GM18517 (cell line): ENCODE measurements around the gene TSPAN15.
"Not testable (repeated sequence)": the region's sequence is repeated elsewhere in the genome, so short reads cannot be mapped to it uniquely, and the experiment has no call there.

Source experiments
- ATAC-seq: cut with Tn5 transposase; IDR thresholded peaks from one replicate; pipeline ENCODE4 v1.9.1; 2021; ENCODE audit warnings: mild to moderate bottlenecking, moderate library complexity; ENCODE audit not compliant: unreplicated experiment

Gene TSPAN15

DNA sequence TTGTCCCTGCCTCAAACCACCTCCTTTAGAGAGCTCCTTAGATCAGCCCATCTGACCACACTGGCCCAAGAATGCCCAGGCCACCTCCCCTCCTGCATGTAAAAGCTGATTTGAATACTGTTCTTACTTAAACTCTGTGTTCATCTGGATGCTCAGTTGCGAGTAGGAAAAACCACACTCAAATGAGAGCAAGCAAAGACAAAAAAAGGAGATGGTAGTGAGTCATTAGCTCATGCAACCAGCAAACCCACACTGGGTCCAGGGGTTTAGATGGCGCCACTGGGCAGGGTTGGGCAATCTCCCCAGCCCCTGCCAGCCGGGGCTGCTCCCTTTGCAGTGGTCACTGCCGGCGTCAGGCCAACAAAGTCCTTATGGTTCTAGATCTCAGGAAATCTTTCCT is 32.7 kb downstream of the TSPAN15 start:
- no peak for ATAC-seq

DNA sequence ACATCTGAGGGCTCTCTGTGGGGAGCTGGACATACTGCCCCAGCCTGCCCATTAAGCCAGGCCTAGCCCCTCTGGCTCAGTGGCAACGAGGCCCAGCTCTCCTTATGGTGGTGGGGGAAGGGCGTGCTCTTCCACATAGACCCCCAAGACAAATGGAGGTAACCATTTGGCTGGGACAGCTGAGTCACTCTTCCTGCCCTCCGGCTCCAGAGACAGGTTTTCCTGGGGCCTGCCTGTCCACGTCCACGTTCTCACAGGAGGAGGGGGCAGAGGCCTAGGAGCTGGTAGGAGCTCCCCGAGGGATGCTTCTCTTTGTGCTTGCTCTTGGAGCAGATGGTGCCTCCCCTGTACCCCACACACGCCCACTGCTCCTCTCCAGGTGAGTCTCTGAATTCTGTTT is 33.5 kb downstream of the TSPAN15 start:
- ATAC-seq, result no peak

DNA sequence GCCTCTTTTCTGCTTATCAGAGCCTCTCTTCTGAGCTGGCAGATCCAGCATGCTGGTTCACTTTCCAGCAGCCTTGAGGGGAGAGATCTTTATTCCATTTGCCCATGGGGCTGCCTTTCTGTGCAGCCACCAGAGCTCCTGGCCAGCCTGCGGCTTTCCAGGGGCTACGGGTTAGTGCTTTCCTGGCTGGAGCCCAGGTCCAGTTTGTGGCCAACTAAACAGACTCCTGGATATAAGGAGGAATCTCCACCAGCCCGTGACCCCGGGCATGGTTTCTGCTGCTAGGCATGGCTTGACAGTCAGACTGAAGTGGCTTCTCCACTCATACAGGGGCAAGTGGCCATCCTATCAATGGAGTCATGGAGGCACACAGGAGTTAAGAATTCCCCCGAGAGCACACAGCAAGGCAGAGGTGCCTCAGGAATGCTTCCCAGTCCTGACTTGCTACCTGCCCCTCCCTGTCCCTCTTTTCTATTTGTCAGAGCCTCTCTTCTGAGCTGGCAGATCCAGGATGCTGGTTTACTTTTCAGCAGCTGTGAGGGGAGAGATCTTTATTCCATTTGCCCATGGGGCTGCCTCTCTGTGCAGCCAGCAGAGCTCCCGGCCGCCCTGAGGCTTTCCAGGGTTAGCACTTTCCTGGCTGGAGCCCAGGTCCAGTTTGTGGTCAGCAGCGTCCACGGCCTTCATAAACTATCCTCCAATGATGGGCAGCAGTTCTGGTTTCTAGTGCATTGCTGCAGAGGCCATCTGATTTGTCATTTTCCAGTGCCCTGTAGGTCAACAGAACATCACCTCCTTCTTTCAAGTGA is 35.9 kb downstream of the TSPAN15 start:
- no peak for ATAC-seq

DNA sequence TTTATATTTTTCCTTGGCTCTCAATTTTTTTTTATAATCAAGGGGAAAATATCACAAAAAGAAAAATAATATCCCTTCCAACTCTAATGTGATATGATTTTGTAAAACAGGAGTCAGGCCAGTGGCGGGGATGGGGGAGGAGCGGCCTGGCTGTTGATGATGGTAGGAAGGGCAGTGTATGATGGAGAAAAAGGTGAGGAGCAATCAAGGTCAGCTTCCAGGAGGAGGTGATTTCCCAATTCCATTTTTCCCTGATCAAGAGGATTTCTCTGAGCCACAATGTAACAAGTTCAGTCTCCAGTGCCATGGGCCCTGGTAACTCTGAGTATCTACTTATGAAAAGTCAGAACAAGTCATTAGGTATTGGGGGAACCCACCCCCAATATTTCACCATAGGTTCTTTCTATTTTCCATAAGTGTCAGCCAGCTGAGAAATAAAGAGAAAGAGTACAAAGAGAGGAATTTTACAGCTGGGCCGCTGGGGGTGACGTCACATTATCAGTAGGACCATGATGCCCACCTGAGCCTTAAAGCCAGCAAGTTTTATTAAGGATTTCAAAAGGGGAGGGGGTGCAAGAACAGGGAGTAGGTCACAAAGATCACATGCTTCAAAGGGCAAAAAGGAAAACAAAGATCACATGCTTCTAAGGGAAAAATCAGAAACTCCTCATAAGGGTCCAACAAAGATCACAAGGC is 37.0 kb downstream of the TSPAN15 start:
- not testable (repeated sequence) for ATAC-seq

DNA sequence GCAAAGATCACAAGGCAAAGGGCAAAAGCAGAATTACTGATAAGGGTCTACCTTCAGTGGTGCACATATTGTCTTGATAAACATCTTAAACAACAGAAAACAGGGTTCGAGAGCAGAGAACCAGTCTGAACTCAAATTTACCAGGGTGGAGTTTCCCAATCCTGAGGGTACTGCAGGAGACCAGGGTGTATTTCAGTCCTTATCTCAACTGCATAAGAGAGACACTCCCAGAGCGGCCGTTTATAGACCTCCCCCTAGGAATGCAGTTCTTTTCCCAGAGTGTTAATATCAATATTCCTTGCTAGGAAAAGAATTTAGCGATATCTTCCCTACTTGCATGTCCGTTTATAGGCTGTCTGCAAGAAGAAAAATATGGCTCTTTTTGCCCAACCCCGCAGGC is 37.6 kb downstream of the TSPAN15 start:
- not testable (repeated sequence) for ATAC-seq

DNA sequence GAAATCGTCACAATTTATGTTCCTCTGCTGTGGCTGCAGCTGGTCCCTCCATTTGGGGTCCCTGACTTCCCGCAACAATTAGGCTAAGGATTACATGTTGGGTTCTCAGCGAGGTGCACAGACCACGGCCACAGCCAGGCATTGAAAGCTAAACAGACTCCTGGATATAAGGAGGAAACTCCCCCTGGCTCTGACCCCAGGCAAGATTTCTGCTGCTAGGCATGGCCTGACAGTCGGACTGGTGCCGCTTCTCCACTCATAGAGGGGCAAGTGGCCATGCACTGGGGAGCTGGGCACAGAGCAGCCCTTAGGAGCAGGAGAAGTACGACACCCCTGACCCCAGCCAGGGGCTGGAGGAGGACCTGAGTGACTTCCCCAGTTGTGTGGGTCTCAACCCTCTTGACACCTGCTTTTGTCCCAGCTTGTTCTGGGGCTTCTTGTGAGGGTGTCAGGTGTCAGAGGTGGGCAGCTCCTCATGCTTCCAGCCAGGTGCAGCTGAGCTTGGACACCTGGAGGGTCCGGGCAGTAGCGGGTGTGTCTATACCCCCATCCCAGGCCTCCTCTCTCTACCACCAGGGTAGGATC is 38.3 kb downstream of the TSPAN15 start:
- no peak for ATAC-seq

DNA sequence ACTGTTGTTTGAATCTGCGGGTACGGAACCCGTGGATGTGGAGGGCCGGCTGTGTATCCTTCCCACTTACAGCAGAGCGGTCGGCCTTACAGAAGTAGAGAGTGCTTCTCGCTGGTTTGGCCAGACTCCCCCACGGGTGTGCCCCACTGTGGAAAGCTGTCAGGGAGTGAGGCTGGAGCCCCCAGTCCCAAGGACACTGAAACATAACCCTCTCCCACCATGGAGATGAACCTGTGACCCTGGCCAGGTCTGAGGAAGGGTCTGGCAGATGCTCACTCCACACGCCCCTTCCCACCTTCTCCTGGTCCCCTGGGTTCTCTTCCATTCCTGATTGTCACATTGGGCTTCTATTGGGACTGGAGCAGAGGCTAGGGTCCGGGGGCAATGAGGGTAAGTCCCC is 39.6 kb downstream of the TSPAN15 start:
- ATAC-seq, result no peak

DNA sequence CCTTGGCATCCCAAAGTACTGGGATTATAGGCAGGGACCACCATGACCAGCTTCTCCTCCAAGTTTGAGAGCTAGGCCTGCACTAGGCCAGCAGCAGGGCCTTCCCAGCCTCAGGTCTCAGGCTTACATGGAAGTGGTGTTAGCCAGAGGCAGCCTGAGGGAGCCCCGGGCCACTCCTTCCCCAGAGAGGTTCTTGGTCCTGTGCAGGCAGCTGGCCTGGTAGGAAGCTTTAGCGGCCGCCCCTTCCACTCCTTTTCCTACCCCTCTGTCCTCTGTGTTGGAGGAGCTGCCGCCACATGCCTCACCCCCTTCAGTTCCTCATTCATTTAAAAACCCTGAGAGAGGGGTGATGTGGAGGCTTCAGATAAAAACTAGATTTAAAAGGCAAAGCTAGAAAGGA is 40.3 kb downstream of the TSPAN15 start:
- no peak for ATAC-seq

DNA sequence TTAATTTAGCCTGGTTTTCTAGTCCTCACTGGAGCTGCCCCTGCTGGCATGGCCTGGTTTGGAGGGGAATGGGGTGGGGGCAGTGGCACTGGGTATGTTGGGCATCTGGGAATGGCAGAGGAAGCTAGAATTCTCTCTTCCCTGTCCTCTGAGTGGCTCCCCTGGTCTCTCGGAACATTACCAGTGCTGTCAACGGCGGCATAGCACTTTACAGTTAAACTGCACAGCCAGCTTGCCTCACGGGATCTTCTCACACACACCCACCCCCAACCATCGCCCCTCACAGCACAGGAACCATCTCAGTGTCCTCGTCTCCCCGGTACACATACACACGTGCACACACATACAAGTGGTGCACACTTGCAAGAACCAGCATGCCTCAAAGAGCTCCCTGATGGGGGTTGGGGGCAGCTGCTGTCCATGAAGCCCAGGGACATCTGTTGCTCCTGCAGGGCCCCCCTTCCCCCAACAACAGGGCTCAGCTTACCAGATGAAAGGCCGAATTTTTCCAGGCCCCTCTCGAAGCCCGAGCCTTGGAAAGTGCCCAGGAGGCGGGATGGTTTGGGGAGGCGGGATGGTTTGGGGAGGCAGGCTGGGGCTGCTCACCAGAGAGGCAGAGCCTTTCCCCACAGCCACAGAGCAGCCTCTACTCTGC is 41.0 kb downstream of the TSPAN15 start:
- ATAC-seq, result no peak

DNA sequence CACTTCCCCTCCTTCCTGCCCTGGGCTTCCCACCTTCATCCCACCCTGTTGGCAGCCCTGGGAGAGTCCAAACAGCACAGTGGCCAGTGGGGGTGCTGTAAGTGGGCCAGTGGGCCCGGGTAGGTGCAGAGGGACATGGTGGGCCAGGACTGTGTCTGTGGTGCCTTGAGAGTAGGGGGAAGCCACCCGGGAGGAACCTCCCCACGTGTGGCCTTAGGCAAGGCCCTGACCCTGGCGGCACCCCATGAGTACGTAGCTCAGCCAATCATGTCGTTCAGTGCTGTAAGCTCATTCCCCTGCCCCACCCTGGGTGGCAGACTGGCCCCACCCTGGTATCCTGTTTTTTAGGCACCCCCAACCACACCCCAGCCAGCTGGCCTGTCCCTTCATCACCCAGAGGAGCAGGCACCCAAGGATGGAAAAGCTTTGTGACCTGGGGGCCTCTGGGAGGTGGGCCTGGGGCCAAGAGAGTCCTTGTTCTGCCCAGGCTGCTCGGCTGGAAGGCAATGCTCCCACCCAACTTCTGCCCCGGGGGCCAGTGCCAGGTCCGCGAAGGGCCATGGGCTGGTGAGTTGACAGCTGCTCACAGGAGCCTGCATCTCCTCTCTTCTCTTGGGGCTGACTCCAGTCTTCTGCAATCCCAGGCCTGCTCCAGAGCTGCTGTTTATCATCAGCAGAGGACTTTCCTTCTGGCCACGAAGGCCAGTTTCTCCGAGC is 41.6 kb downstream of the TSPAN15 start:
- ATAC-seq, result no peak

DNA sequence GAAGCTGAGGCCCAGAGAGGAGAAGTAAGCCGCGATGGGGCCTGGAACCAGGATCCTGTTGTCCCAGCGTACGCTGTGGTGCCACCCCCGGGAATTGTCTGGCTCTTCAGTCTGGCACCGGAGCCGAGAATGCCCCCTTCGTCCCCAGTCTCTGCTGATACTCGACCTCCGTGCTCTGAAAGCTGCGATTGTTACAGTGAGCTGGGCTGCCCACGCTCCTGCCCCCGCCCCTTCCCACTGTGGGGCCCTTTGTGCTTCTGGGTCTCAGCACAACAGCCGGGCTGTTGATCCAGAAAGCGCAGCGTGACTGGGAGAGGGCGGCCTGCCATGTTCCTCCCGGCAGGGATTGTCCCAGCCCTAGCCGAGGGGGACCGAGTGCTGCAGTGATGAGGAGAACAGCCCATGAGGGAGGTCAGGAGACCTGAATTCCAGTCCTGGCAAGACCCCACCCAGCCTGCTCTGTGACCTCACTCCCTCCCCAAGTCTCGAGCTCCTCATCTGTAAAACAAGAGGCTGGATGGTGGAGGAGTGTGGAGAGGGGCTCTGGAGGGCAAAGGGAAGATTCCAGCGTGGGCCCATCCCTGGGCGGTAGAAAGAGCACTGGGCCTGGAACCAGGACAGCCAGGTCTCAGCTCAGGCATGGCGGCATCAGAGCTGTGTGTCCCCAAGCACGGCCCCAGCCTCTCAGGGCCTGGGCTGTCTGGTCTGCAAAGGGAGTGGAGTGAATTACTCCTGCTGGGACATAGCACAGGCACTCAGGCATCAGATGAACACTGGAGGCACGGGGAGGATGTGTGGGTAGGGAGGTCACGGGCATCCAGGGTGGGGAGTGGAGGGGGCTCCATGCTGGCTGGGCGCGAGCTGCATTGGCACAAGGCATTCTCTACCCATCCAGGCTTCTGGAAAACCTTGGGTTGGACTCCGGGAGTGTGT is 43.6 kb downstream of the TSPAN15 start:
- ATAC-seq, result no peak

DNA sequence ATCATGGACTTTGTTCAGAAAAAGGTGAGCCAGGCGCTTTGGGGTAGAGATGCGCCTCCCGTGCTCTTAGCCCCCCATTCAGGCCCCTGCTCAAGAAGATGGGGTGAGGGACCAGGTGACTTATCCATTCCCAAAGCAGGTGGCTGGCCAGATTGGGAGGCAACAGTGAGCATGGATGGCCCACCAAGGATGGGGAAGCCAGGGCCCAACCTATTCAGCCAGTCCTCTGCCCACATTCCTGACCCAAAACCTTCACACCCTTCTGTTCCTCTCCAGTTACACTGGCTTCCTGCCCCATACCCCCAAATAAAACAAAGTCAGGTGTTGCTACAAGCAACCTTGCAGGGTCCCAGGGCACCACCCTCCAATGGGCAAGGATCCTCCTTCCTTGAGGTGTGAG is 44.4 kb downstream of the TSPAN15 start:
- no peak for ATAC-seq

DNA sequence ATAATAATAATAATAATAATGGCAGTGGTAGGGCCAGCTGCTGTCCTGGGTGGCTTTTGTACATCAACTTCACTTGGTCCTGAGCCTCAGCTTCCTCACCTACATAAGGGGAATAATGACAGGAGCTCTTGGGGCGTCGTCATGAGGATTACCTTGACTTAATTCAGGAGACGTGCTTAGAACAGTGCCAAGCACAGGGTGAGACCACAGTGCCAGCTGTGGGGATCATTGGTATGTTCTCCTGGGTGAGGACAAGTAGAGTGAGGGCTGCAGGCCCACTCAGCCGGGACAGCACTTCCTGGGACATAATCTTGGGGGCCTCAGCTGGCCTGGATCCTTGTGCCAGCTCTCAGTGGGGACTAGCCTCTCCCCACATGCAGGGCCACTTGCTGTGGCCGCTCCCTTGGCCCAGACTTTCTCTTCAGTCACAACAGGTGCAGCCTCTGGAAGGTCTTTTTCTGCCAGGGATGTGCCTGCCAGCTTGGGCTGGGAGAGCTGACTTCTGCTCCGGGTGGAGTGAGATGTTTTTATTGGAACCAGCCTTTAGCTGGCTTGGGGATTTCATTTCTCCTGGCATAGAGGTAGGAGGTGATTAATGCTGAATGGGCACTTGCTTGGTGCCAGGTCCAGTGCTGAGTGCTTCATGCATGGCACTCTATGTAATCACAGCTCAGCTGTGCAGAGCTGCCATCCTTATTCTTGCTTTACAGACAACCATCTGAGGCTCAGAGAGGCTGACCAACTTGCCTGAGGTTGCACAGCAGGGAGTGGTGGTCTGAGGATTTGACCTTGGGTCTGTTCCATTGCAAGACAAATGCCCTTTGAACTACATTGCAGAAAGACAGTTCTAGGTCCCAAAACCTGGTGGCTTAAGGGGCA is 45.3 kb downstream of the TSPAN15 start:
- ATAC-seq, result no peak

DNA sequence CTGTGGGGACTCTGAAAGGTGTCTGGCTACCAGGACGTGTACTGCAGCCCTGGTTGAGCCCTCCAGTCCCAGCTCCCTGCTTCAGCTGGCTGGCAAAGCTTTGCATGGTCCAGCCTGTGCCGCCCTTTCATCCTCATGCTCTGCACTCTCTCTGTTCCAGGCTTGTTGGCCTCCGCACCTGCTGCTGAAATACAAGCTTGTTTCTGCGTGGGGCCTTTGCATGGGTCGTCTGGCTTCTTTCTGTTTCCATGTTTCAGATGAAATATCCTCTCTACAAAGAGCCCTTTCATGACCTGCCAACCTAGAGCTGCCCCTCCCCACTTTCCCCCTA is 45.9 kb downstream of the TSPAN15 start:
- no peak for ATAC-seq

DNA sequence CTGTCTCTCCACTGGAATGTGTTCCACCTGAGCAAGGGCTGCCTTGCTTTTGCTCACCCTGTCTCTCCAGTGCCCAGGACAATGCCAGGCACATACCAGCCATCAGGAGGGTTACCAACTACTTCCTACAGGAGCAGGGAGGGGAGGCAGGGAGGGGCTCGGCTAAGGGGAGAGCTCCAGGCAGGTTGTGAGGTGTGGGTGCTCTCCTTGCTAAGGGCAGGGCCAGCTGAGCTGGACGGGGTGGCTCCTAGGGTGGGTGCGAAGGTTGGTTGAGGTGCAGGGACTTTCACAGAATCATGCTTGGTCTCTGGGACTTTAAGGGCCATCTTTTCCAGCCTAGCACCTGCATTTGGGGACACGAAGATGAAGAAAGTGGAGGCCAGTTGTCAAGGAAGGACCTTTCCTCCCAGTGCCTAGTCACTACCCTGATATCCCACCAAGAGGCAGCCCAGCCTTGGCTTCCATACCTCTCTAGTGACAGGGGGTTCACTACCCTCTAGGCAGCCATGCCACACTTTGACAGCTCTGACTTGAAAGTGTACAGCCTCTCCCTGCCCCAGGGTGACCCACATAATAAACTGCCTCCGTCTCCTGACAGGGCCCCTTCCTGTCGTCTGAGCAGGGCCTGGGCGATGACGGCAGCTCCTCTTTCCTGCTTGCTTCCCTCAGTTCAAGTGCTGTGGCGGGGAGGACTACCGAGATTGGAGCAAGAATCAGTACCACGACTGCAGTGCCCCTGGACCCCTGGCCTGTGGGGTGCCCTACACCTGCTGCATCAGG is 46.5 kb downstream of the TSPAN15 start:
- ATAC-seq, result no peak

DNA sequence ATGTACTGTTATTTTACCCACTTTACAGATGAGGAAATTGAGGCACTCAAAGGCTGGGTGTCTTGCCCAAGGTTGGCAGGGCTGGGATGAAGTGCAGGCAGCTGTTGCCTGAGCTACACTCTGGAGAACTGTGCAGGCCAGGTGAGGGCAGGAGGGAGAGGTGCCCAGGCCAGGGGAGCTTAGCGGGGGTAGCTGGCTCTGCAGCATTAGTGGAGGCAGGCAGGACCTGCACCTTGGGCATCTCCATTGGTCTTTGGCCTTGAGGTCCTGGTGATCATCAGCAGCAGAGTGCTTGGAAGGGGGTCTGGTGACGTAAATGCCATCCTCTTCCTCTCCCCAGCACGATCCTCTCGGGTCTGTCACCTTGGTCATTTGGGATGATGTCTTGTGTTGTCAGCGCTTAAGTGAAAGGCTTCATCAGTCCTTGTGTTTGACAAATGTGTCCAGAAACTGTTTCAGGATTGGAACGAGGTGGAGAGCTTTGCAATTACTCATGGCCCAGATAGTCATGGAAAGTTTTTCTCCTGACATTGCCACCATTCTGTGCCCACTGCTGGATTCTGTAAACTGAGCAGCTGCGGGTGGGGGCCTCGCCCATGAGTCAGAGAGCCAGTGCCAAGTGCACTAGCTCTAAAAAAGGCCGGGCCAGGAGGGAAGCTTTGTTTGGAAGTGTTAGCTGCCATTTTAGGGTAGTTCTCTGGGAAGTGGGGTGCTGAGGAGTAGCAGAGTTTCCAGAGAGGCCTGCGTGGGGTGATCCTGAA is 47.6 kb downstream of the TSPAN15 start:
- no peak for ATAC-seq
